HG02852 (cell line): Measurements from ENCODE around the gene UBE2I.
"Not testable (repeated sequence)": the region's sequence is repeated elsewhere in the genome, so short reads cannot be mapped to it uniquely, and the experiment has no call there.

Source experiments
- ATAC-seq: cut with Tn5 transposase; IDR thresholded peaks from one replicate; pipeline ENCODE4 v1.9.1; 2021; ENCODE audit warnings: mild to moderate bottlenecking, moderate library complexity; ENCODE audit not compliant: unreplicated experiment

Gene UBE2I

GRCh38 chr16:1308977-1309885, at the start of gene UBE2I:
Gene UBE2I (plus strand): TSS chr16:1309636. CDS start chr16:1314031, 4,395 bp downstream.
- peak; percentile 51 for ATAC-seq

- ATAC-seq, result no peak
Observed at GRCh38 chr16:1259760-1260068, 49.7 kb upstream of the UBE2I start.

GRCh38 chr16:1260101-1260680, 49.2 kb upstream of the UBE2I start:
- no peak for ATAC-seq

- ATAC-seq, result no peak
Observed at GRCh38 chr16:1261131-1261892, 48.1 kb upstream of the UBE2I start.

- ATAC-seq, result no peak
Observed at GRCh38 chr16:1262210-1262845, 47.1 kb upstream of the UBE2I start.

- ATAC-seq, result no peak
Observed at GRCh38 chr16:1262846-1263221, 46.6 kb upstream of the UBE2I start.

GRCh38 chr16:1263591-1264344, 45.7 kb upstream of the UBE2I start:
- ATAC-seq, result no peak

- ATAC-seq, result no peak
Observed at GRCh38 chr16:1264345-1265089, 44.9 kb upstream of the UBE2I start.

GRCh38 chr16:1265090-1265630, 44.3 kb upstream of the UBE2I start:
- ATAC-seq, result no peak

- no peak for ATAC-seq
Observed at GRCh38 chr16:1265826-1266225, 43.6 kb upstream of the UBE2I start.

GRCh38 chr16:1269418-1269817, 40.0 kb upstream of the UBE2I start:
- not testable (repeated sequence) for ATAC-seq

GRCh38 chr16:1271380-1271723, 38.1 kb upstream of the UBE2I start:
- ATAC-seq, result no peak

GRCh38 chr16:1271724-1272413, 37.6 kb upstream of the UBE2I start:
- ATAC-seq, result not testable (repeated sequence)

- no peak for ATAC-seq
Observed at GRCh38 chr16:1272453-1273198, 36.8 kb upstream of the UBE2I start.

GRCh38 chr16:1273816-1274215, 35.6 kb upstream of the UBE2I start:
- no peak for ATAC-seq

- ATAC-seq, result no peak
Observed at GRCh38 chr16:1274767-1275166, 34.7 kb upstream of the UBE2I start.

GRCh38 chr16:1275791-1276579, 33.5 kb upstream of the UBE2I start:
- ATAC-seq, result no peak

- no peak for ATAC-seq
Observed at GRCh38 chr16:1276580-1276878, 32.9 kb upstream of the UBE2I start.
